SKM-1 treated with dmso at 0.1 percent for 144 hours (cell line): ENCODE data around the gene STX2.

ENCODE experiments used
- DNase-seq: peaks from one replicate; lab custom pipeline; 2025; ENCODE audit not compliant: unreplicated experiment; lab: John Stamatoyannopoulos, UW

Gene STX2

DNA sequence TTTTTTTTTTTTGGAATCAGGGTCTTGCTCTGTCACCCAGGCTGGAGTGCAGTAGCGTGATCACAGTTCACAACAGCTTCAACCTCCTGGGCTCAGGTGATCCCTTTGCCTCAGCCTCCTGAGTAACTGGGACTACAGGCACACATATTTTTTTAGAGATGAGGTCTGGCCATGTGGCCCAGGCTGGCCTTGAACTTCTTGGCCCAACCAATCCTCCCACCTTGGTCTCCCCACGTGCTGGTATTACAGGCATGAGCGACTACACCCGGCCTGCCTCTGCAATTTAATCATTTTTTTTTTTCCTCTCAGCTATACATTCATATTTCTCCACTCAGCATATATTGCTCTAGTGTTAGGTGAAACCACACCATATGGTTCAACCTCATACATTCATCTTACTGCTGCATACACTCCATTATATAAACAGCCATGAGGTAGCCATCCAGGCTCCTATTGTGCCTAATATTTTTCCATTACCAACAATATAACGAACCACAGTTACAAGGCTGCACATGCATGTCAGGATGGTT lies 7.1 kb downstream of the STX2 start:
- DNase-seq: no peak

DNA sequence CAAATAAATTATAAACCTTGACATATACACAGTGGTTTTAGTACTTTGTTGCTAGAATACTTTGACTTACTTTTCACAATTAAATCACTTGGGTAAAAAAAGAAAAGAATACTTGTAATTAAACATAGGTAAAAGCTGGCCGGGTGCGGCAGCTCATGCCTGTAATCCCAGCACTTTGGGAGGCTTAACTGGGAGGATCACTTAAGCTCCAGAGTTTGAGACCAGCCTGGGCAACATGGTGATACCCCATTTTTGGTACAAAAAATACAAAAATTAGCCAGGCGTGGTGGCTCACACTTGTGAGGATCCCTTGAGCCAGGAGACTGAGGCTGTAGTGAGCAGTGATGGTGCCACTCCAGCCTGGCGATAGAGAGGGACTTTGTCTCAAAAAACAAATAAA lies 7.8 kb downstream of the STX2 start:
- DNase-seq: no peak

DNA sequence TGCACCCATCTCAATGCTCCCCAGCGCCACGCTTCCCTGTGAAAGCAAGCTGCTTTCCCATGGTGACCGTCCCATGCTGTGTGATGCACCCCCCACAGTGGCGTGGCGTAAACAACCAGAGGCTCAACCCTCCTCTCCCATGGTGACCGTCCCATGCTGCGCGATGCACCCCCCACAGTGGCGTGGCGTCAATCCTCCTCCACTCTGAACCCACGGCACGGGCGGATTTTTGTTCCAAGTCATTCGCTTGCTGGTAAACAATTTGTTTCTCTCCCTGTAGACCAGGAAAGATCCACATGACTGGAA lies 8.9 kb downstream of the STX2 start:
- DNase-seq: no peak

DNA sequence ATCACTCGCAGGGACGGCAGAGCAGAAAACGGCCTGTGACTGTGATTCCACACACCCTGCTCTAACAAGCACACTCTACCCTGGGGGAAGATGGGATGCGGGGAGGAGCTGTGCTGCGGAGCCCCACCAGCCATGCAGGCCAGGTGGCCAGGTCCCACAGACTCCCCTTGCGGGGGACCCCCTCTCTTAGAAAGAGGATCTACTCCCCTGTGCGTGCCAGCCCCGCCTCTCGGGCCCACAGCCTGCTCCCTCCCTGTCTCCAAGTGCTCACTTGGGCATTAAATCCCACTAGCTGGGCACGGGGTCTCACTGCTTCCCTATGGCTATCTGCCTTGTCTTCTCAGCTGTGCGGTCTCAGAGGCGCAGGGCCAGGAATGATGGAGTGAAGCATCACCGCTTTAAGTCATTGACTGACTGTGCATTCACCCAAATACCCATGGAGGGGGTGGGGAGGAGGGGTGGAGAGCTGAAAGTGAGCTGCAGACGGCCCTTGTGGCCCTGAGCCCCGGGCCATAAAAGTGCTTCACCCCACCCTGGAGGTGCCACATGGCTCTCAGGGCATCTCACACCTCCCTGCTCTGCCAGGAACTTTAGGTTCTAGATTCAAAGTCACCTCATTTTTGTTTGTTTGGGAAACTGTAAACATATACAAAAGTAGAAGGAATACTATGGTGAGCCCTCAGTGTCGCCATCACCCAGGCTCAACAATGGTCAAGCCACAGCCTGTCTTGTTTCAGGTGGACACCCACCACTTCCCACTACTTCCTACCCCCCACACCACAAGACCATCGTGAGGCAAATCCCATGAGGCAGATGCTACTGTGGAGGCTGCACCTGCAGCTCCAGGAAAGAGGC lies 9.4 kb downstream of the STX2 start:
- DNase-seq: no peak

DNA sequence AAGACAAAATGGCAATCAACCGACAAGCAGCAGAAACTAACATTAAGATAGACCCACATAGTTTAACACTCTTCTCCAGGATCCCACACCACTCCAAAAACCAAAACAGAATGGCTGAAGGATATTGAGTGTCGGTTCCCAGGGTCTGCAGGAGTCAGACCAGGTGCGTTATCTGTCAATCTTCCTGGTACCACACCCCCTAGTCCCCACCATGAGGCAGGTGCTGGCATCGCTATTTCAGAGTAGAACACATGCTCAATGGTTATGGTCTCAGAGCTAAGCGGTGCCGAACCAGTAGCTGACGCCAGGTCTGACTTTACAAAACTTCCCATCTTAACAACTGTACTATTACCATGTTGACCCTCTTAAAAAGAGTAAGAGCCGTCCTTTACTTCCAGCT lies 10.2 kb downstream of the STX2 start:
- no peak for DNase-seq

DNA sequence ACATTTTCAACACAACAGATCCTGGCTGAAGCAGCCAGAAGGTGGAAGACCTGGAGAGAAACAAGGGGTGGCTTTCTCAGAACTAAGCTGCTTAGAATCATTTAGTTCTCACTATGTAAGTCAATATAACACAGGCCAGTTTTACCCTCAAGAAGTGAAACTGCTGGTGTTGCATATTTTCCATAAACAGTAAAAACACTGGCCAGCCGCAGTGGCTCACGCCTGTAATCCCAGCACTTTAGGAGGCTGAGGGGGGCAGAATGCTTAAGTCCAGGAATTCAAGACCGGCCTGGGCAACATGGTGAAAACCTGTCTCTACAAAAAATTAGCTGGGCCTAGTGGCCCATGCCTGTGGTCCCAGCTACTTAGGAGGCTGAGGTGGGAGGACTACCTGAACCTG lies 11.6 kb downstream of the STX2 start:
- DNase-seq: no peak

DNA sequence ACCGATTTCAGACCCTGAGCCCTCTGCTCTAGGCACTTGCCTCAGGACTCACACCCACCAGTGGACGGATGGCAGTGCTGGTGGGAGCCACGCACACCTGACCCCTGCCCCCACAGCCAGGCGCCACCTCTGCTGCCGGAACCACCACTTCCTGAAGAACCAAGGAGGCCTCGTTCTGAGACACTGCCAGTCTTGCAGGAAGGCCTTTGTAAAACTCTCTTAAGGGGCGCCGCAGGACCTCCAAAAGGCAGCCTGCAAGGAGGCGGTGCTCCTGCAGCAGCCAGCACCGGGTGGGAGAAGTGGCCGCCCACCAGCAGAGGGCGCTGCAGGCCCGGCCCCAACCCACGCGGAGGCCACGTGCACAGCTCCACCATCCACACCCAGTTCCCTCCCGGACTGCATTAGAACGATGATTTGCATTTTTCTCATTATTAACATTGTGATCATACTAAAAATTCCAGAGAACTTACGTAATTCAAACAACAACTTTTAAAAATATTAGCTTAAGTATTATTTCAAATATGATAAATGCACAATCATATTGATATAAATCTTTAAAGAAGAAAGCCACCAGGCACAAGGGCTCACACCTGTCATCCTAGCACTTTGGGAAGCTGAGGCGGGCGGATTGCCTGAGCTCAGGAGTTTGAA lies 12.8 kb downstream of the STX2 start:
- no peak for DNase-seq

DNA sequence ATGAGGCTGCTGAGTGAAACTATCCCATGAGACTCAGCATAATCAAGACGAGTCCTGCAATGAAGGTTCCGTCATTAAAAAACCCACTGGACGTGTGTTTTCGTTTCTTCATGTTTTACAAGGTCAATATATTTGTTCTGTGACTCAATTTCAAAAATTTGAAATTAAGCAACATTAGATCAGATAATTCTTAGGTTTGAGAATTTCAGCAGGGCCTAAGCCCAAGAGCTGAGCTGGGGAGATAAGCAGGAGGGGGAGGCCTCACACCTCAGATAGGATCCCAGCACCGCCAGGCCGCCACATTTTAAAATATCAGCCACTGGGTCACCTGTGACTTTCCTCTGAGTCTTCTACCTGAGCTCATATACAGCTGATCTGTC lies 13.3 kb downstream of the STX2 start:
- DNase-seq: no peak

DNA sequence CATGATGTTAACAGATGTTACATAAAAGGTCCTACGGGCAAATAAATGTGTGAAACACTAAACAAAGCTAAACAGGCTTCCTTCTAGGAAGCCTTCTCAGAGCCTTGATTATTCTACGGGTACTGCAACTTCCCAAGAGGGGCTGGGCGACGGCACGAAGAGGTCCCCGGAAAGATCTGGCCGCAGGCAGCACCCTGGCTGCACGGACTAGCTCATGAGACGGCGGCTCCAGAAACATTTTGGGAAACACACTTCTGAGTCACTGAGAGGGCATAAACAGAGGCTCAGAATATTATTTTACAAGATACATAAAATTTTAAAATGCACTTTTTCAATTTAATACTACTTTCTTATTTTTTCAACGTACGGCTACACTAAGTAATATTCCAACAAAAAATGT lies 19.4 kb downstream of the STX2 start:
- DNase-seq: no peak

DNA sequence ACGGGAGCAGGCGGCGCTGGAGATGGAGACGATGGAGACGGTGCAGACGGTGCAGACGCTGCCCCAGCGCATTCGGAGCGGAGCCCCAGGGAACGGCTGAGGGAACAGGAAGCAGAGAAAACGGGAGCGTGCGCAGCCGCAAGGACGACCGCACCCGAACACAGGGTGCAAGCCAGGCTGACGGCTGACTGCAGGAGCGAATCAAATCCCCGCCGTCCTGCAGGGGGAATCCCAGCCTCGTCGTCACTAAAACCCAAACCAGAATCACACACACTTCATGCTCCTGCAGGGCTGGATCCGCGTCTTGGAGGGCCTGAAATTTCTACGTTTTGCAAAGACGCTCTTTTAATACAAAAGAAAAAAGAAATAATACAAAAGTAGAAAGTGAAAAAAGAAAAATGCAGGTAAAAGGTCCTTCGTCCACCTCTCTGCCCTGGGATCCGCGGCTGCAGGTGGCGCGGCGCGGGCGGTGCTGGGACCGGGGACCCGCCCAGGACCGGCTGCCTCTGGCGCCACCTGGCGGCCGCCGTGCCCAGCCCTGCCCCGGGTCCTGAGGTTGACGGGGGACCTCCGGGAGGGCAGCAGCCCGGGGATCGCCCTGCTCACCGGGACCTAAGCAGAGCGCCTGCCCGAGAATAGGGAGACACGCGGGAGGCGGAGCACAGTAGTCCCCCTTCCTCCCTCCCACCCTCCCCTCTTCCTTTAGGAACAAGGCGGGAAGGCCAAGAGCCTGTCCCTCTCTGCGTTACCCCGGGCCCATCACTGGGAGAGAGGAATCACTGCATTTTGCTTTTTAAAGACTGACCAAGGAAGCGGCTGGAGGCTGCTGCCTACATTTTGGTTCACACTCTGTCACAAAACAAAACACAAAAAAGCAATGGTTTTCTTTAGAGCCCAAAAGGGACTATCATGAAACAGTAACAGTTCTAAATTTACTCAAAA lies 20.1 kb downstream of the STX2 start:
- DNase-seq: no peak

DNA sequence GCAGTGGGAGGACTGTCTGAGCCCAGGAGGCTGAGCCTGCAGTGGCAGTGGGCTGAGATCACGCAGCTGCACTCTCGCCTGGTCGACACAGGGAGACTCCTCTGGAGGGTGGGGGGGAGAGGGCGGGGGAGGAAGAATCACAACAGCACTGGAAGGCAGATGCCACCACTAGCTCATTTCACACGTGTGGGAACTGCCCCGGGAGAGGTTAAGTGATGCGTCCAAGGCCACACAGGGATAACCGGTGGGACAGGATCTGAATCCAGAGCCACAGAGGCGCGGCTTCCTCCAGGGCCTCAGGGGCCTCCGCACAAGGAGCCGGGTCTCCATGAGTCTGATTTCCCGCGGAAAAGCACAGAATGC lies 20.8 kb downstream of the STX2 start:
- DNase-seq: no peak

DNA sequence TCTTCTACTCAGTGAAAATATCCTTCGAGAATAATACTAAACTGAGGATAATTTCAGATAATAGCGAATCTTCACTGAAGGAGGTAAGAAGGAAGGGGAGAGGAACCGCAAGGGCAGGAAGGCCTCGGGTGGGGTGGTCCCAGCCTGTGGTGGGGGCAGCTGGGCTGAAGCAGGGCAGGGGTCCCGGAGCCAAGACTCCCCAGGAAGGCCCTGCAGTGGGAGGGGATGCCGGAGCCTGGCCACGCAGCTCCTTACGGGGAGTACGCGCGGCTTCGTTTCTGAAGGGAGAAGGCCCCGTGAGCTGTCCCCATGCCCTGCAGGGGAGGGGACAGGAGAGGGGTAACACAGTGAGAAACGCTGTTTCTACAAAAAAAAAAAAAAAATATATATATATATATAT lies 21.2 kb downstream of the STX2 start:
- no peak for DNase-seq

DNA sequence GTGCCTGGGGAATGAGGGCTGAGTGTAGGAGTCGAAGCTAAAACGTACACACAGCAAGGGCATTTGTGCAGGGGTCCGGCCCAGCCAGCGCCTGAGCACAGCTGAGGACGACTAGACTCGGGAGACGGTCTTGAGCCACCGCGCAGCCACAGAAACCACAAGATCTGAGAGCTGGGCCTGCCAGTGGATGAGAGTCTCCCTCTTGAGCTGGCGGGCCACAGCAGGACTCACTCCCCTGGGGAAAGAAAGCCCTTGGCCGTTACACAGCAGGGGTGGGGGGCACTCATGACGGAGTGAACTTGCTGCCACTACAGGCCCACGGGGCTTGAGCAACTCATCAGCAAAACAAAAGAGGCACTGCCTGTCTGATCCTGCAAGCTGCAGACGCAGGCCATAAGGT lies 23.0 kb downstream of the STX2 start:
- DNase-seq: no peak

DNA sequence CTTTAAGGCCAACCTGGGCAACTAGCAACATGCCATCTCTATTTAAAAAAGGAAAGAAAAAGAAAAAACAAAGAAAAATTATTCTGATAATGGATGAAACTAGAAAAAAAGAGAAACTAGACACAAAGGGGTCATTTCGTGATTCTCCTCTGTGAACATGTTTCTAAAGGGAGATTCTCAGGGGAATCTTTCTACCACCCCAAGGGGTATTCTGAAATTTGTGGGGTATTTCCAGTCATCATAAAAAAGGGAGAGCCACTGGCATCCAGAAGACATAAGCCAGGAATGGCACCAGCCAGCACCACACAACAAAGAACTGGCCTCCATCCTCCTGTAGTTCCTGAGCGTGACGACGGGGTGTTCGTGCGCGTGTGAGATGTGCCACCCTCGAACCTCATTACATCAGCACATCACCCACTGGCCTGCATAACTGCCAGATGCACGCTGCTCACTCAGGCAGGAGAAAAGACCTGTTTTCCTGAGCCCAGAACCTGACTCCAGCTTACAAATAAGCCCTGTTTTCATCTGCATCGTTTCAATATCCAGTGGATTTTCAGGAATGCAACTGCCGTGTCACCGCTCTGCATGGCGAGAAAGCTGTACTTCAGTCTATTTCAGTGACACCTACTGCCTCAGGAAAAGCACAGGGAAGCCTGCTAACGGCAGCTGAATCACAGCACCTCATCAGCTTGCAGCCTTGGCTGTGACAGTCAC lies 23.9 kb downstream of the STX2 start:
- no peak for DNase-seq

DNA sequence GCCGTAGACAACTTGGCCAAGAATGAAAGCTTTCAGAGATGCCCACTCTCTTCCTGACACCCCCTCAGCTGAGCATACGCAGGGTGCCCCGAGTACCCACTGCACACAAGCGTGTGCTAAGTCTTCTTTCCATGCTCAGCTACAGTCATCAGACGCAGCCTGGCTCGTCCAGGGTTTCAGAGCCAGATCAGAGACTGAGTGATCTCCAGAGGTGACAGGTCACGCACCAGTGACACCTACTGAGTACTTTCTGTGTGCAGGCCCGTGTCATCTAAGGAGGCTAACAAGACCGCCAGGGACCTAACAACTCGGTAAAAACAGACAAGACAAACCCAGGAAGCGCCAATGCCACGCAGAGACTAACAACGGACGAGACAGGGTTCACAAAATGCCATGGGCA lies 25.1 kb downstream of the STX2 start:
- DNase-seq: no peak

DNA sequence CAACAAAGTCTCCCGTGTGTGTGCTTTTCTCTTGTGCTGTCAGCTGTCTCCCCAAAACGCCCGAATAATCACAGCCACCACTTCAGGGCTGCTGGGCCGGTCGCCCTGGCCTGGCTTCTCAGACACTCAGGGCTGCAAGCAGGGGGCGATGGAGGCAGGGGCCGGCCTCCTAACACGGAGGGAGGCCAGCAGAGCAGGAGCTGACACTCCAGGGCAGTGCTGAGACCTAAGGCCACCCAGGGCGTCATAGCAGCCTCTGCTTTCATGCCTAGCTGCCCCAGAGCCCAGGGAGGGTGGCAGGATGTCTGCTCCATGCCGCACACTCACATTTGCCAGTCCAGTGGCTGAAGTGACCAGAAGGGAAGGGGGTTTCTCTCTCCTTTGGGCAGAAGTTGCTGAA lies 25.6 kb downstream of the STX2 start:
- no peak for DNase-seq

DNA sequence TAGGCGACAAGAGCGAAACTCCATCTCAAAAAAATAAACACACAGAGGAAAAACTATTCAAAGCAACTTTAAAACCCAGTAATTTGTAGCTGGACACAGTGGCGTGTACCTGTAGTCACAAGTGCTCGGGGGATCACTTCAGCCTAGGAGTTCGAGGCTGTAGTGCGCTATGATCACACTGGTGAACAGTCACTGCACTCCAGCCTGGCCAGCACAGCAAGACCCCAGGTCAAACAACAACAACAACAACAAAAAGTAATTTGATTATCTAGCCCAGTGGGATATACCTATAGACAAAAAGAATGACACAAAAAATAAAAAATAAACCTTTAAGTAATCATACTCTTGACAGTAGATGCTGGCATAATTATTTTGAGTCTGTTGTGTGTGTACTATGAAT lies 29.3 kb downstream of the STX2 start:
- DNase-seq: no peak

DNA sequence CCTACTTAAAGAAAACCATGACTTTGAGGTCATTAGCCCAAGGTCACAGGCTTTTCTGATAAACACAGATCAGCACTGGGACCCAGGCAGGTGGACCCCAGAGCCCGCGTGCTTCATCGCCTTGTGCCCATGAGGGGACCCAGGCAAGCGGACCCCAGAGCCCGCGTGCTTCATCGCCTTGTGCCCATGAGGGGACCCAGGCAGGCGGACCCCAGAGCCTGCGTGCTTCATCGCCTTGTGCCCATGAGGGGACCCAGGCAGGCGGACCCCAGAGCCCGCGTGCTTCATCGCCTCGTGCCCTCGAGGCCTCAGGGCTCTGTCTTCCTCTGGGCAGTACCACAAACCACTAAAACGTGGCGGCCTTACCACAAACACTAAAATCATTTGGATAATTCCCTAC lies 31.7 kb downstream of the STX2 start:
- DNase-seq: no peak

DNA sequence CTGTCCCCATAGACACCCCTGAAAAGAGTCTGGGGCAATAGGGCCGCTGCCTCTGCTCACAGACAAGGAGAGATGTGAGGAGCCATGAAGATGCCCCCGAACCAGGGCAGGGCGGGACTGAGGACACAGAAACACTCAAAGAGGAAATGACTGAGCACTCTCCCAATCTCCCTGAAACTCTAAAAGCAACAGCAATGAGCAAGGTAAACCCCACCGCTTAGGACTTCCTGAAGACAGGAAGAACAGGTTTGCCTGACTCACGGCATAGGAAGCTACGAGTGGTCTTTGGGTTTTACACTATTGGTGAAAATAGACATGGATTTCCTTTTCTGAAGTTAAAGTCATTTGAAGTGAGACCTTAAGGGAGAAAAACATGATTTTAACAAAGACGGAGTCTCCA lies 32.5 kb downstream of the STX2 start:
- DNase-seq: no peak

DNA sequence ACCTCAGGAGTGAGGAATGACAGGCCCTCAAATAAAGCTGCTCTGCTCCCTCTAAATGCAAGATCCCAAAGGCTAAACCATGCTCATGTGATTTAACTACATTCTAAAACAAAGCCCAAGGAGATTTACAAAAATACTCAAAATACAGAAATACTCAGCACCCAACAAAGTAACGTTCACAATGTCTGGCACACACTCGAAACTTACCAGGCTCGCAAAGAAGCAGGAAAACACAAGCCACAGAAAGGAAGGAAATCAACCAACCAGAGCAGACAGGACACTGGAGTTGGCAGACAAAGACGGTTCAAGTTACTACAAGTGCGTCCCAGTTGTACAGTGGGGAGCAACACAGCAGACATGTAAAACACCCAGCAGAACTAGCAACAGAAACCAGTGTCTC lies 33.4 kb downstream of the STX2 start:
- no peak for DNase-seq

DNA sequence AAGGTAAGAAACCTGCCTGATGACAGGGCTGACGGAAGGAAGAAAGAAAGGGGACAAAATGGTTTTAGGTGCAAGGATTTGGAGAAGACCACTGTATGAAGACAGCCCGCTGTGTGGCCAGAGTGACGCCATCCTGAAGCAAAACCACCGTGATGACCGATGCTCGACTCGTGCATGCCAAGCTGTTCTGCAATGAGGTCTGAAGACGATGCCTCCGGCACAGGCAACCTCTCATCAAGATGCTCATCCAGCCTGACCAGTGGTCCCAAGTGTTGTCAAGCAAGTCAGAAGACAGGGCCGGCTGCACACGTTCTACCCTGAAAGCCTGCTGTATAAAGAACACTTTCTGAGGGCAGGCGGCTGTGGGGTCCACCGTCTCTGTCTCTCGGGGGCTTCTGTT lies 34.8 kb downstream of the STX2 start:
- no peak for DNase-seq
